HEK293T (cell line): ENCODE results near the gene PHACTR3.

ENCODE experiments used
- BHLHE40 ChIP-seq: fragments of 450-650 bp; IDR thresholded peaks from 2 replicates; pipeline ENCODE4 v1.6.1; 2016; ENCODE audit warnings: mild to moderate bottlenecking, moderate library complexity, borderline replicate concordance
- ELF4 ChIP-seq: fragments of 450-650 bp; IDR thresholded peaks from 2 replicates; pipeline ENCODE4 v1.6.1; 2017; ENCODE audit warnings: antibody characterized with exemption
- FOXK2 ChIP-seq: fragments of 450-650 bp; IDR thresholded peaks from 2 replicates; pipeline ENCODE4 v1.6.1; 2016; ENCODE audit warnings: mild to moderate bottlenecking
- FOXM1 ChIP-seq: fragments of 450-650 bp; IDR thresholded peaks from 2 replicates; pipeline ENCODE4 v1.6.1; 2017; ENCODE audit warnings: mild to moderate bottlenecking, borderline replicate concordance
- HDGF ChIP-seq: fragments of 450-650 bp; IDR thresholded peaks from 2 replicates; pipeline ENCODE4 v1.6.1; 2017; ENCODE audit warnings: antibody characterized with exemption, borderline replicate concordance
- NFRKB ChIP-seq: fragments of 450-650 bp; IDR thresholded peaks from 2 replicates; pipeline ENCODE4 v1.6.1; 2016; ENCODE audit warnings: mild to moderate bottlenecking, moderate library complexity
- SUZ12 ChIP-seq: fragments of 450-650 bp; IDR thresholded peaks from 2 replicates; pipeline ENCODE4 v1.6.1; 2016; ENCODE audit warnings: mild to moderate bottlenecking

DNA sequence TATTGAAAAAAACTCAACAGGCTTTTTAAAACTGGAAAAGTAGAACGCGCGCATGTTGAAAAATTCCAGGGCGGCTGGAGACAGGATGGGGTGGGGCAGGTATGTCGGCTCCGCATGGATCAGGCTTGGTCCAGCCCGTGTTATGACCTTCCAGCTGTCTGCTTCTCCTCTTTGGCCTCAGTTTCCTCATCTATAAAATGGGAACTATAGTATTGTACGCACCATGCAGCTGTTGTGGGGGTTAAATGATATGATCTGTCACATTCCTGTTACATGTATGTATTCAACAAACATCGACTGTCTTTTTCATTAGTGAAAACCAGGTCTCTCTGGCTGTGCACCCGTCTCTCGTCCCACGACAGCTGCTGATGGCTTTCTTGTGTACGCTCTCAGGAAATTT is 18.8 kb downstream of the PHACTR3 start:
- TF ChIP-seq FOXK2: no peak
- TF ChIP-seq BHLHE40: no peak
- TF ChIP-seq HDGF: no peak
- no peak for TF ChIP-seq SUZ12
- TF ChIP-seq NFRKB: no peak
- no peak for TF ChIP-seq ELF4
- no peak for TF ChIP-seq FOXM1
